CD4-positive, alpha-beta T cell treated with Interleukin-15 for 4 hours (primary cell): ENCODE results near the gene PRMT3.
"Not testable (repeated sequence)": the region's sequence is repeated elsewhere in the genome, so short reads cannot be mapped to it uniquely, and the experiment has no call there.

Source experiments
- DNase-seq: peaks from one replicate; pipeline ENCODE4 v3.0.0-alpha.2; 2020; ENCODE audit warnings: low spot score

The PRMT3 gene

GRCh38 chr11:20518323-20518834, 130.9 kb downstream of the PRMT3 start:
- no peak for DNase-seq

- DNase-seq = no peak
Measured at GRCh38 chr11:20522536-20522935, 135.0 kb downstream of the PRMT3 start.

GRCh38 chr11:20529757-20530156, 142.2 kb downstream of the PRMT3 start:
- DNase-seq = no peak

GRCh38 chr11:20530942-20531703, 143.6 kb downstream of the PRMT3 start:
- no peak for DNase-seq

GRCh38 chr11:20535271-20535881, 147.9 kb downstream of the PRMT3 start:
- DNase-seq = no peak

GRCh38 chr11:20536365-20536764, 148.8 kb downstream of the PRMT3 start:
- no peak for DNase-seq

GRCh38 chr11:20536784-20537183, 149.3 kb downstream of the PRMT3 start:
- no peak for DNase-seq

- DNase-seq = no peak
Measured at GRCh38 chr11:20541503-20541902, 154.0 kb downstream of the PRMT3 start.

GRCh38 chr11:20544603-20545237, 157.2 kb downstream of the PRMT3 start:
- no peak for DNase-seq

- no peak for DNase-seq
Measured at GRCh38 chr11:20547411-20547810, 159.9 kb downstream of the PRMT3 start.

GRCh38 chr11:20551096-20551495, 163.6 kb downstream of the PRMT3 start:
- DNase-seq = no peak

- no peak for DNase-seq
Measured at GRCh38 chr11:20555783-20556182, 168.3 kb downstream of the PRMT3 start.

GRCh38 chr11:20556396-20556795, 168.9 kb downstream of the PRMT3 start:
- DNase-seq = not testable (repeated sequence)

GRCh38 chr11:20558741-20559140, 171.2 kb downstream of the PRMT3 start:
- DNase-seq = no peak
